ENCODE measurements around the gene EMILIN1.

Gene EMILIN1

GRCh38 chr2:27049422-27050280, 28.8 kb upstream of the EMILIN1 start:
- Histone ChIP-seq H2AFZ (ENCODE audit: low read depth) (peak overlapping the region; percentile 42), H3K27ac (peak overlapping the region; percentile 42; the same call in 1 of the 2 replicates), H4K20me1 (ENCODE audit: insufficient read depth) (no peaks in the 10 kb centered on the region), H3K27me3 (ENCODE audit: insufficient read depth, low read depth) (no peaks in the 10 kb centered on the region), H3K4me3 (IDR thresholded peaks at IDR 0.05; ENCODE audit: insufficient read depth, low read depth, low read length) (peak overlapping the region; percentile 85), H3K4me2 (peak overlapping the region; percentile 96), H3K4me1 (ENCODE audit: low read depth, poor library complexity, severe bottlenecking) (peaks cover 6% of the 10 kb centered on the region), H3K36me3 (ENCODE audit: insufficient read depth) (no peaks in the 10 kb centered on the region), H3K79me2 (ENCODE audit: insufficient read depth, low read depth) (no peaks in the 10 kb centered on the region), H3K9ac (peak overlapping the region; percentile 35; the same call in 1 of the 2 replicates)
- no peak for TF ChIP-seq CTCF (conservative IDR thresholded peaks at IDR 0.05; ENCODE audit: low read depth, low read length)

GRCh38 chr2:27050281-27050995, 28.0 kb upstream of the EMILIN1 start:
- H3K36me3 ChIP-seq (ENCODE audit: insufficient read depth): no peaks in the 10 kb centered on the region
- H3K27me3 ChIP-seq (ENCODE audit: insufficient read depth, low read depth): no peaks in the 10 kb centered on the region
- peak overlapping the region; percentile 35; the same call in 1 of the 2 replicates for H3K9ac ChIP-seq
- peak overlapping the region; percentile 96 for H3K4me2 ChIP-seq
- no peaks in the 10 kb centered on the region for H4K20me1 ChIP-seq (ENCODE audit: insufficient read depth)
- H3K27ac ChIP-seq: peak overlapping the region; percentile 58
- H2AFZ ChIP-seq (ENCODE audit: low read depth): peak overlapping the region; percentile 42
- no peaks in the 10 kb centered on the region for H3K79me2 ChIP-seq (ENCODE audit: insufficient read depth, low read depth)
- no peak for TF ChIP-seq CTCF (conservative IDR thresholded peaks at IDR 0.05; ENCODE audit: low read depth, low read length)
- peaks cover 6% of the 10 kb centered on the region for H3K4me1 ChIP-seq (ENCODE audit: low read depth, poor library complexity, severe bottlenecking)
- no peak overlapping the region for H3K4me3 ChIP-seq (IDR thresholded peaks at IDR 0.05; ENCODE audit: insufficient read depth, low read depth, low read length)

- Histone ChIP-seq H3K79me2 (ENCODE audit: insufficient read depth, low read depth) (no peaks in the 10 kb centered on the region), H2AFZ (ENCODE audit: low read depth) (peak within 1 kb of the TSS; percentile 80), H3K9ac (peak within 1 kb of the TSS; percentile 35; the same call in 1 of the 2 replicates), H4K20me1 (ENCODE audit: insufficient read depth) (no peaks in the 10 kb centered on the region), H3K4me3 (IDR thresholded peaks at IDR 0.05; ENCODE audit: insufficient read depth, low read depth, low read length) (peak within 1 kb of the TSS; percentile 91), H3K27me3 (ENCODE audit: insufficient read depth, low read depth) (no peaks in the 10 kb centered on the region), H3K4me1 (ENCODE audit: low read depth, poor library complexity, severe bottlenecking) (peaks cover 6% of the 10 kb centered on the region), H3K4me2 (peak within 1 kb of the TSS; percentile 96), H3K36me3 (ENCODE audit: insufficient read depth) (no peaks in the 10 kb centered on the region), H3K27ac (peak within 1 kb of the TSS; percentile 58)
- no peak for TF ChIP-seq CTCF (conservative IDR thresholded peaks at IDR 0.05; ENCODE audit: low read depth, low read length)
These were observed 27.2 kb upstream of the EMILIN1 start, which contains the start of gene AGBL5 for GRCh38 chr2:27050996-27051901. AGBL5 (plus strand) TSS chr2:27051668; CDS start chr2:27052959, 1,291 bp downstream.

Measured in KMS-11 (cell line).